Activated CD8-positive, alpha-beta memory T cell treated with anti-CD3 and anti-CD28 coated beads for 4 hours (primary cell): Measurements from ENCODE around the gene PLCXD1.
A peak's percentile ranks its signal among the peaks of the same experiment; 100 is the strongest.
"Not testable (repeated sequence)": the region's sequence is repeated elsewhere in the genome, so short reads cannot be mapped to it uniquely, and the experiment has no call there.

Experiments used
- DNase-seq, 2 donors: peaks; one replicate each; pipeline ENCODE4 v3.0.0-alpha.2; 2020; ENCODE audit warnings: low read depth in 2 of 2

PLCXD1 gene

GRCh38 chrX:264006-264405, 17.2 kb upstream of the PLCXD1 start:
- not testable (repeated sequence) for DNase-seq

- DNase-seq = no peak
These were observed 16.3 kb upstream of the PLCXD1 start for GRCh38 chrX:264634-265455.

GRCh38 chrX:265502-265901, 15.7 kb upstream of the PLCXD1 start:
- no peak for DNase-seq

GRCh38 chrX:267771-268261, 13.4 kb upstream of the PLCXD1 start:
- no peak for DNase-seq

- DNase-seq = no peak
These were observed 10.3 kb upstream of the PLCXD1 start for GRCh38 chrX:270848-271367.

- no peak for DNase-seq
These were observed 6.2 kb upstream of the PLCXD1 start for GRCh38 chrX:274904-275475.

- no peak for DNase-seq
These were observed 5.7 kb upstream of the PLCXD1 start for GRCh38 chrX:275476-275966.

GRCh38 chrX:275967-276580, 5.1 kb upstream of the PLCXD1 start:
- no peak for DNase-seq

GRCh38 chrX:276581-277201, 4.5 kb upstream of the PLCXD1 start:
- DNase-seq = no peak

- DNase-seq = not testable (repeated sequence)
These were observed 1.2 kb upstream of the PLCXD1 start for GRCh38 chrX:279757-280604.

- not testable (repeated sequence) for DNase-seq
These were observed 459 bp upstream of the PLCXD1 start for GRCh38 chrX:280722-281121.

- DNase-seq = not testable (repeated sequence)
These were observed 960 bp downstream of the PLCXD1 start for GRCh38 chrX:282000-282681.

GRCh38 chrX:283115-283845, 2.1 kb downstream of the PLCXD1 start:
- peak; percentile 83 to 89 for DNase-seq

GRCh38 chrX:285076-285677, 4.0 kb downstream of the PLCXD1 start:
- no peak for DNase-seq

GRCh38 chrX:287670-288069, 6.5 kb downstream of the PLCXD1 start:
- no peak for DNase-seq

- no peak for DNase-seq
These were observed 7.4 kb downstream of the PLCXD1 start for GRCh38 chrX:288561-288991.

GRCh38 chrX:290476-291166, 9.4 kb downstream of the PLCXD1 start:
- no peak for DNase-seq

GRCh38 chrX:291411-291901, 10.3 kb downstream of the PLCXD1 start:
- no peak for DNase-seq
